Nephron (organoid): ENCODE results near the gene INO80.
A peak's percentile ranks its signal among the peaks of the same experiment; 100 is the strongest.

Source experiments
- H3K27ac Mint-ChIP-seq, 3 experiments: 2 replicates each; pipeline ENCODE4 v1.8.0; 2020; ENCODE audit warnings: mixed read lengths in 3 of 3, mild to moderate bottlenecking in 2 of 3, moderate library complexity in 1 of 3
- H3K27me3 Mint-ChIP-seq: 2 replicates; pipeline ENCODE4 v1.8.0; 2021; ENCODE audit warnings: low read depth, mild to moderate bottlenecking, moderate library complexity, mixed read lengths
- H3K36me3 Mint-ChIP-seq: 2 replicates; pipeline ENCODE4 v1.8.0; 2020; ENCODE audit warnings: low read depth, mixed read lengths
- H3K4me1 Mint-ChIP-seq: 2 replicates; pipeline ENCODE4 v1.8.0; 2020; ENCODE audit warnings: mixed read lengths
- H3K4me3 Mint-ChIP-seq, 3 experiments: 2 replicates each; pipeline ENCODE4 v1.8.0; 2020; ENCODE audit warnings: mild to moderate bottlenecking in 3 of 3, mixed read lengths in 3 of 3, moderate library complexity in 2 of 3
- H3K9me3 Mint-ChIP-seq: 2 replicates; pipeline ENCODE4 v1.8.0; 2020; ENCODE audit warnings: mixed read lengths
- CTCF ChIP-seq, 3 experiments: fragments of 200-600 bp; sonication (generic); IDR thresholded peaks; one replicate each; pipeline ENCODE4 v1.5.0; 2021; ENCODE audit warnings: antibody characterized with exemption in 3 of 3; ENCODE audit not compliant: unreplicated experiment in 3 of 3

INO80 gene

GRCh38 chr15:41031232-41032078 lies 84.6 kb downstream of the INO80 start:
- Mint-ChIP-seq H3K36me3 (peaks cover 39% of the 10 kb centered on the region), H3K9me3 (no peaks in the 10 kb centered on the region), H3K27me3 (no peaks in the 10 kb centered on the region), H3K4me3 (no peak overlapping the region), H3K4me1 (peaks cover 5% of the 10 kb centered on the region), H3K27ac (peak overlapping the region in 2 of 3 experiments; percentile 18 to 37)
- TF ChIP-seq CTCF (IDR thresholded peaks at IDR 0.05; ENCODE audit: unreplicated experiment in 3 of 3), result no peak

- H3K27me3 Mint-ChIP-seq, result no peaks in the 10 kb centered on the region
- H3K4me1 Mint-ChIP-seq, result peaks cover 24% of the 10 kb centered on the region
- TF ChIP-seq CTCF (IDR thresholded peaks at IDR 0.05; ENCODE audit: unreplicated experiment in 3 of 3), result no peak
- H3K9me3 Mint-ChIP-seq, result no peaks in the 10 kb centered on the region
- H3K27ac Mint-ChIP-seq, result no peak overlapping the region
- no peak overlapping the region for H3K4me3 Mint-ChIP-seq
- H3K36me3 Mint-ChIP-seq, result peaks cover 45% of the 10 kb centered on the region
Observed at GRCh38 chr15:41028853-41029252, 87.2 kb downstream of the INO80 start.

- Mint-ChIP-seq H3K4me1 (peaks cover 44% of the 10 kb centered on the region), H3K4me3 (no peak overlapping the region), H3K9me3 (no peaks in the 10 kb centered on the region), H3K27ac (peak overlapping the region in 2 of 3 experiments; percentile 74 to 75), H3K27me3 (no peaks in the 10 kb centered on the region), H3K36me3 (peaks cover 35% of the 10 kb centered on the region)
- TF ChIP-seq CTCF (IDR thresholded peaks at IDR 0.05; ENCODE audit: unreplicated experiment in 3 of 3), result no peak
Observed at GRCh38 chr15:41025393-41025792, 90.7 kb downstream of the INO80 start.

GRCh38 chr15:41024885-41025284 lies 91.2 kb downstream of the INO80 start:
- no peak for TF ChIP-seq CTCF (IDR thresholded peaks at IDR 0.05; ENCODE audit: unreplicated experiment in 3 of 3)
- Mint-ChIP-seq H3K4me3 (no peak overlapping the region), H3K4me1 (peaks cover 44% of the 10 kb centered on the region), H3K9me3 (no peaks in the 10 kb centered on the region), H3K27me3 (no peaks in the 10 kb centered on the region), H3K27ac (peak overlapping the region; percentile 71 to 75 (median 74)), H3K36me3 (peaks cover 37% of the 10 kb centered on the region)

GRCh38 chr15:41024131-41024530 lies 91.9 kb downstream of the INO80 start:
- H3K9me3 Mint-ChIP-seq, result no peaks in the 10 kb centered on the region
- TF ChIP-seq CTCF (IDR thresholded peaks at IDR 0.05; ENCODE audit: unreplicated experiment in 3 of 3), result no peak
- H3K27me3 Mint-ChIP-seq, result no peaks in the 10 kb centered on the region
- peaks cover 41% of the 10 kb centered on the region for H3K36me3 Mint-ChIP-seq
- peak overlapping the region in 1 of 3 experiments; percentile 0 for H3K4me3 Mint-ChIP-seq
- H3K4me1 Mint-ChIP-seq, result peaks cover 44% of the 10 kb centered on the region
- peak overlapping the region; percentile 71 to 75 (median 74) for H3K27ac Mint-ChIP-seq
